Measurements from ENCODE around the gene MKLN1.

DNA sequence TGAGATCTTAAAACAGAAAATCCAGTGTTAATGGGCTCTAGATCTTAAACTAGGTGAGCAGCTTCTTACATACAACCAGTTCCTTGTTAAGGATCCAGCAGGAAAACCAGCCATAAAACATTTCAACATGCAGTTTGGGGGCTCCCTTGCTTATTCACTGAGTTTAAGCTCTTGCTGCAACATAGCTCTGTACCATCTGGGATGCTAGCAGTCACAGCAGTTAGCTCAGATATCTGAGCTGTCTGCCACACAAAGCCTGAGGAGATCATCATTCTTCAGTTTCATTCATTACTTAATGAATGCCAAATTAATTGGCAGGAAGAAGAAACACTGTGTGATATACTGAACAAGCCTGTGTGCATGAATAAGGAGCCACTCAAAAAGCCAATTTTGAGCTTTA lies 165.9 kb downstream of the MKLN1 start:
- TF ChIP-seq, protein P1, sequence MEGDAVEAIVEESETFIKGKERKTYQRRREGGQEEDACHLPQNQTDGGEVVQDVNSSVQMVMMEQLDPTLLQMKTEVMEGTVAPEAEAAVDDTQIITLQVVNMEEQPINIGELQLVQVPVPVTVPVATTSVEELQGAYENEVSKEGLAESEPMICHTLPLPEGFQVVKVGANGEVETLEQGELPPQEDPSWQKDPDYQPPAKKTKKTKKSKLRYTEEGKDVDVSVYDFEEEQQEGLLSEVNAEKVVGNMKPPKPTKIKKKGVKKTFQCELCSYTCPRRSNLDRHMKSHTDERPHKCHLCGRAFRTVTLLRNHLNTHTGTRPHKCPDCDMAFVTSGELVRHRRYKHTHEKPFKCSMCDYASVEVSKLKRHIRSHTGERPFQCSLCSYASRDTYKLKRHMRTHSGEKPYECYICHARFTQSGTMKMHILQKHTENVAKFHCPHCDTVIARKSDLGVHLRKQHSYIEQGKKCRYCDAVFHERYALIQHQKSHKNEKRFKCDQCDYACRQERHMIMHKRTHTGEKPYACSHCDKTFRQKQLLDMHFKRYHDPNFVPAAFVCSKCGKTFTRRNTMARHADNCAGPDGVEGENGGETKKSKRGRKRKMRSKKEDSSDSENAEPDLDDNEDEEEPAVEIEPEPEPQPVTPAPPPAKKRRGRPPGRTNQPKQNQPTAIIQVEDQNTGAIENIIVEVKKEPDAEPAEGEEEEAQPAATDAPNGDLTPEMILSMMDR (IDR thresholded peaks at IDR 0.05; ENCODE audit: low read length) = no peak
- no peak for TF ChIP-seq EZH2 (IDR thresholded peaks at IDR 0.05; ENCODE audit: borderline replicate concordance, low read length)

Measured in OCI-LY1 (cell line).